SK-N-SH treated with all-trans-retinoic acid at 6 μM for 48 hours (cell line): ENCODE results near the gene PID1.

Source experiments
- ARNTL ChIP-seq: fragments of 450-650 bp; formaldehyde crosslinking; IDR thresholded peaks from 2 replicates; pipeline ENCODE4 v1.5.0; 2020; ENCODE audit warnings: low read depth, mild to moderate bottlenecking, moderate library complexity, borderline replicate concordance
- CSRNP3 ChIP-seq: fragments of 250-450 bp; sonication (Bioruptor Pico); IDR thresholded peaks from 2 replicates; pipeline ENCODE4 v1.5.1; 2021; ENCODE audit warnings: mild to moderate bottlenecking, moderate library complexity
- GLIS3 ChIP-seq: fragments of 250-450 bp; sonication (Bioruptor Pico); IDR thresholded peaks from 2 replicates; pipeline ENCODE4 v1.5.0; 2020; ENCODE audit warnings: mild to moderate bottlenecking, moderate library complexity
- OSR1 ChIP-seq: fragments of 250-450 bp; sonication (Bioruptor Pico); IDR thresholded peaks from 2 replicates; pipeline ENCODE4 v1.8.0; 2022; ENCODE audit warnings: moderate library complexity, mild to moderate bottlenecking, inconsistent platforms
- PATZ1 ChIP-seq: fragments of 250-450 bp; sonication (Bioruptor Pico); IDR thresholded peaks from 2 replicates; pipeline ENCODE4 v1.8.0; 2020; ENCODE audit warnings: mild to moderate bottlenecking, moderate library complexity, borderline replicate concordance
- POU6F1 ChIP-seq: fragments of 250-450 bp; sonication (Bioruptor Pico); IDR thresholded peaks from 2 replicates; pipeline ENCODE4 v1.8.0; 2021; ENCODE audit warnings: low read depth, mild to moderate bottlenecking, moderate library complexity, borderline replicate concordance
- SNAI2 ChIP-seq: fragments of 250-450 bp; sonication (Bioruptor Pico); IDR thresholded peaks from 2 replicates; pipeline ENCODE4 v1.5.0; 2020; ENCODE audit warnings: mild to moderate bottlenecking, moderate library complexity
- TCF4 ChIP-seq: fragments of 250-450 bp; sonication (Bioruptor Pico); IDR thresholded peaks from 2 replicates; pipeline ENCODE4 v1.8.0; 2021; ENCODE audit warnings: mild to moderate bottlenecking, moderate library complexity, borderline replicate concordance
- TOX ChIP-seq: fragments of 250-450 bp; sonication (Bioruptor Pico); IDR thresholded peaks from 2 replicates; pipeline ENCODE4 v1.8.0; 2021; ENCODE audit warnings: mild to moderate bottlenecking, moderate library complexity, borderline replicate concordance
- ZFP3 ChIP-seq: fragments of 250-450 bp; sonication (Bioruptor Pico); IDR thresholded peaks from 2 replicates; pipeline ENCODE4 v1.5.0; 2020; ENCODE audit warnings: mild to moderate bottlenecking, moderate library complexity

- no peak for TF ChIP-seq ARNTL (CRISPR knock-in tag)
- no peak for TF ChIP-seq OSR1 (CRISPR knock-in tag)
- no peak for TF ChIP-seq PATZ1
- TF ChIP-seq GLIS3 (CRISPR knock-in tag) = no peak
- no peak for TF ChIP-seq TCF4 (CRISPR knock-in tag)
- TF ChIP-seq POU6F1 (CRISPR knock-in tag) = no peak
- no peak for TF ChIP-seq CSRNP3 (CRISPR knock-in tag)
- TF ChIP-seq TOX (CRISPR knock-in tag) = no peak
- TF ChIP-seq SNAI2 = no peak
- TF ChIP-seq ZFP3 (CRISPR knock-in tag) = no peak
Observed at GRCh38 chr2:229300790-229301189, 29.7 kb upstream of the PID1 start.
